ENCODE results near the gene PAK1IP1. TPM values are rescaled to one million over a fixed set of nuclear protein-coding genes. Genes with fewer than 3 reads are reported as not detected.
"Not testable (repeated sequence)": the region's sequence is repeated elsewhere in the genome, so short reads cannot be mapped to it uniquely, and the experiment has no call there.

The PAK1IP1 gene
- total RNA-seq, 1 donor from 2014 or later: 16.4 TPM

- Mint-ChIP-seq H3K27me3 (no peaks in the 10 kb centered on the region), H3K36me3 (peaks cover 4% of the 10 kb centered on the region), H3K4me1 (ENCODE audit: unreplicated experiment) (no peaks in the 10 kb centered on the region), H3K4me3 (no peak overlapping the region), H3K9me3 (peaks cover 6% of the 10 kb centered on the region), H3K27ac (no peak overlapping the region)
- TF ChIP-seq, protein P1, sequence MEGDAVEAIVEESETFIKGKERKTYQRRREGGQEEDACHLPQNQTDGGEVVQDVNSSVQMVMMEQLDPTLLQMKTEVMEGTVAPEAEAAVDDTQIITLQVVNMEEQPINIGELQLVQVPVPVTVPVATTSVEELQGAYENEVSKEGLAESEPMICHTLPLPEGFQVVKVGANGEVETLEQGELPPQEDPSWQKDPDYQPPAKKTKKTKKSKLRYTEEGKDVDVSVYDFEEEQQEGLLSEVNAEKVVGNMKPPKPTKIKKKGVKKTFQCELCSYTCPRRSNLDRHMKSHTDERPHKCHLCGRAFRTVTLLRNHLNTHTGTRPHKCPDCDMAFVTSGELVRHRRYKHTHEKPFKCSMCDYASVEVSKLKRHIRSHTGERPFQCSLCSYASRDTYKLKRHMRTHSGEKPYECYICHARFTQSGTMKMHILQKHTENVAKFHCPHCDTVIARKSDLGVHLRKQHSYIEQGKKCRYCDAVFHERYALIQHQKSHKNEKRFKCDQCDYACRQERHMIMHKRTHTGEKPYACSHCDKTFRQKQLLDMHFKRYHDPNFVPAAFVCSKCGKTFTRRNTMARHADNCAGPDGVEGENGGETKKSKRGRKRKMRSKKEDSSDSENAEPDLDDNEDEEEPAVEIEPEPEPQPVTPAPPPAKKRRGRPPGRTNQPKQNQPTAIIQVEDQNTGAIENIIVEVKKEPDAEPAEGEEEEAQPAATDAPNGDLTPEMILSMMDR (conservative IDR thresholded peaks at IDR 0.05): no peak
- DNase-seq (ENCODE audit: extremely low spot score, unreplicated experiment): no peak
Observed at GRCh38 chr6:10662207-10662606, 32.6 kb upstream of the PAK1IP1 start.

GRCh38 chr6:10662742-10663141 lies 32.0 kb upstream of the PAK1IP1 start:
- Mint-ChIP-seq H3K36me3 (peaks cover 4% of the 10 kb centered on the region), H3K4me1 (ENCODE audit: unreplicated experiment) (no peaks in the 10 kb centered on the region), H3K27me3 (no peaks in the 10 kb centered on the region), H3K9me3 (peaks cover 6% of the 10 kb centered on the region), H3K4me3 (no peak overlapping the region), H3K27ac (no peak overlapping the region)
- DNase-seq (ENCODE audit: extremely low spot score, unreplicated experiment): no peak
- TF ChIP-seq, protein P1 (conservative IDR thresholded peaks at IDR 0.05): no peak

- not testable (repeated sequence) for H3K36me3 Mint-ChIP-seq; H3K27ac Mint-ChIP-seq; H3K27me3 Mint-ChIP-seq; H3K4me3 Mint-ChIP-seq; H3K4me1 Mint-ChIP-seq (ENCODE audit: unreplicated experiment); H3K9me3 Mint-ChIP-seq; DNase-seq (ENCODE audit: extremely low spot score, unreplicated experiment)
Observed at GRCh38 chr6:10665595-10665994, 29.2 kb upstream of the PAK1IP1 start.

DNA sequence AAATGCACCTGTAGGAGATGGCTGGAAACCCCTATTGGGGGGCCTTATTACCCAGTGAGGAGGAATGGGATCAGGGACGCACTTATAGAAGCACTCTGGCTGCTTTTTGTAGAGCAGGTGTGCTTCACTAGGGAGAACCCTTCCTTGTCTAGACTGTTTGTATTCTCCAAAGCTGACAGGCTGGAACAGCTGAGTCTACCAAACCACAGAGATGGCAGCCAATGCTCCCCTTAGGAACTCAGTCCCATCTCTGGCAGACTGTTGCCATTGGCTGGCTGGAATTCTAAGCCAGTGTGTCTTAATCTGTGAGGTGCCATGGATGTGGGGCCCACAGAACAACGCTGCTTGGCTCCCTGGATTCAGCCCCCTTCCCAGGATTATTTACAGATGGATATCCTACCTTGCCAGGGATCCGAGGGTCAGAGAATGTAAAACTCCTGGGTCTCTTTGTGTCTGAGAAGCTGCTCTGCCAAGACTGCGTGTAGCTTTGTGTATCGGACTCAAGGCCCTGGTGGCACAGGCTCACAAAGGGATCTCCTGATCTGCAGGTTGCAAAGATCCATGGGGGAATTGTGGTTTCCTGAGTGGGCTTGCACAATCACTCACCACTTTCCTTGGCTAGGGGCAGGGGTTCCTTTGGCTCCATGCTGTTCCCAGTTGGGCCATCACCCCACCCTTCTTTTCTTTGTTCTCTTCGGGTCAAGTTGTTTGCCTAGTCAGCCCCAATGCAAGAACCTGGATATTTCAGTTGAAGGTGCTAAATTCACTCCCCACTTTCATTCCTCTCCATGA lies 26.4 kb upstream of the PAK1IP1 start:
- H3K4me1 Mint-ChIP-seq (ENCODE audit: unreplicated experiment): no peaks in the 10 kb centered on the region
- H3K4me3 Mint-ChIP-seq: no peak overlapping the region
- DNase-seq (ENCODE audit: extremely low spot score, unreplicated experiment): no peak
- peaks cover 6% of the 10 kb centered on the region for H3K9me3 Mint-ChIP-seq
- no peaks in the 10 kb centered on the region for H3K27me3 Mint-ChIP-seq
- H3K36me3 Mint-ChIP-seq: peaks cover 3% of the 10 kb centered on the region
- H3K27ac Mint-ChIP-seq: no peak overlapping the region
- TF ChIP-seq, protein P1 (conservative IDR thresholded peaks at IDR 0.05): no peak

DNA sequence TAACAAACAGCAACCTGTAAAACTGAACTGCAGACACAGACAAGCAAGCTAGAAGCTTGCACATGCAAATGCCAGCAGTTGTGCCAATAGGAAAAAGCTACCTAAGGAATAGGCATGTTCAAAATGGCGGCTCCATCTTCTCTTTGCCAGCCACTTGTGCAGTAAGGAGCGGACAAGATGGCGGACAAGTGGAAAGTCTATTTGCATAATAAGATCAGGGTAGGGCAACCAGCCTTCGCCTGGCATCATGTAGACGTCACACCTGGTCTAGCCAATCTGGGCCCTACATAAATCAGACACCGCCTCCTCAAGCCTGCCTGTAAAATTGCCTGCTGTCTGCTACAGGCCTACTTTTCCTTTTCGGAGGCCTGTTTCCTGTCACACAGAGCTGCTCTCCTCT lies 18.4 kb upstream of the PAK1IP1 start:
- Mint-ChIP-seq H3K4me1 (ENCODE audit: unreplicated experiment) (no peaks in the 10 kb centered on the region), H3K4me3 (no peak overlapping the region), H3K36me3 (no peaks in the 10 kb centered on the region), H3K27me3 (no peaks in the 10 kb centered on the region), H3K27ac (no peak overlapping the region), H3K9me3 (no peaks in the 10 kb centered on the region)
- TF ChIP-seq, protein P1 (conservative IDR thresholded peaks at IDR 0.05): no peak
- DNase-seq (ENCODE audit: extremely low spot score, unreplicated experiment): no peak

GRCh38 chr6:10678456-10678855 lies 16.3 kb upstream of the PAK1IP1 start:
- TF ChIP-seq, protein P1 (conservative IDR thresholded peaks at IDR 0.05): no peak
- no peak for DNase-seq (ENCODE audit: extremely low spot score, unreplicated experiment)
- no peaks in the 10 kb centered on the region for H3K9me3 Mint-ChIP-seq

More at GRCh38 chr6:10678456-10678855, 16.3 kb upstream of the PAK1IP1 start:
- Mint-ChIP-seq H3K4me3 (no peak overlapping the region), H3K4me1 (ENCODE audit: unreplicated experiment) (no peaks in the 10 kb centered on the region), H3K27ac (no peak overlapping the region), H3K27me3 (no peaks in the 10 kb centered on the region), H3K36me3 (no peaks in the 10 kb centered on the region)

All from type B pancreatic cell (in vitro differentiated cells).